ENCODE results near the gene SPIRE2. TPM values are rescaled to one million over a fixed set of nuclear protein-coding genes. Genes with fewer than 3 reads are reported as not detected.

Gene SPIRE2
- total and polyA plus RNA-seq, 2 of the 13 experiments (the other 11 are each of a cell fraction or from before 2014, with no cell fraction given), result 13.3 to 37.5 TPM

- TF ChIP-seq POGK (CRISPR knock-in tag; conservative IDR thresholded peaks at IDR 0.05), result peak; percentile 82; the same call in 1 of the 2 replicates
- TF ChIP-seq TIGD3 (CRISPR knock-in tag; IDR thresholded peaks at IDR 0.05; ENCODE audit: borderline replicate concordance), result no peak
- no peak for TF ChIP-seq ZNF34 (CRISPR knock-in tag; IDR thresholded peaks at IDR 0.05; ENCODE audit: borderline replicate concordance)
- TF ChIP-seq TERF1 (CRISPR knock-in tag; IDR thresholded peaks at IDR 0.05), result no peak
- TF ChIP-seq ZNF574 (CRISPR knock-in tag; IDR thresholded peaks at IDR 0.05), result 0 out of 2 replicates have a peak, but pooled peaks have one; percentile 29
- no peak for TF ChIP-seq RFX5 (IDR thresholded peaks at IDR 0.05; ENCODE audit: low read depth, low read length)
- TF ChIP-seq TRAFD1 (CRISPR knock-in tag; IDR thresholded peaks at IDR 0.05; ENCODE audit: borderline replicate concordance), result peak; percentile 95; the same call in 1 of the 2 replicates
- peak; percentile 34; the same call in 1 of the 2 replicates for TF ChIP-seq NCOA2 (CRISPR knock-in tag; IDR thresholded peaks at IDR 0.05)
- TF ChIP-seq KDM3A (CRISPR knock-in tag; IDR thresholded peaks at IDR 0.05; ENCODE audit: low read depth), result peak; percentile 94
- TF ChIP-seq FOXA3 (CRISPR knock-in tag; IDR thresholded peaks at IDR 0.05), result peak; percentile 16; the same call in 1 of the 2 replicates
- TF ChIP-seq ZKSCAN8 (CRISPR knock-in tag; IDR thresholded peaks at IDR 0.05; ENCODE audit: borderline replicate concordance), result 0 out of 2 replicates have a peak, but pooled peaks have one; percentile 29
- TF ChIP-seq GATAD1 (CRISPR knock-in tag; IDR thresholded peaks at IDR 0.05), result peak; percentile 43; the same call in 1 of the 2 replicates
- 0 out of 2 replicates have a peak, but pooled peaks have one; percentile 8 for TF ChIP-seq HHEX (CRISPR knock-in tag; IDR thresholded peaks at IDR 0.05)
- no peak for TF ChIP-seq E2F2 (CRISPR knock-in tag; IDR thresholded peaks at IDR 0.05; ENCODE audit: borderline replicate concordance)
- 0 out of 2 replicates have a peak, but pooled peaks have one; percentile 58 for TF ChIP-seq ESRRA (CRISPR knock-in tag; IDR thresholded peaks at IDR 0.05; ENCODE audit: low read depth)
- TF ChIP-seq REPIN1 (CRISPR knock-in tag; IDR thresholded peaks at IDR 0.05; ENCODE audit: borderline replicate concordance, low read depth), result peak; percentile 77; the same call in 1 of the 2 replicates
- no peak for TF ChIP-seq ZNF749 (CRISPR knock-in tag; IDR thresholded peaks at IDR 0.05; ENCODE audit: borderline replicate concordance)
- TF ChIP-seq CREM (IDR thresholded peaks at IDR 0.05), result no peak
- no peak for TF ChIP-seq CREM (CRISPR knock-in tag; IDR thresholded peaks at IDR 0.05)
These were observed 32.6 kb downstream of the SPIRE2 start (continued) for GRCh38 chr16:89860747-89861304.

Data from HepG2 (cell line).